GM21619 (cell line): ENCODE results near the gene CXXC1.
"Not testable (repeated sequence)": the region's sequence is repeated elsewhere in the genome, so short reads cannot be mapped to it uniquely, and the experiment has no call there.

Experiments used
- ATAC-seq: cut with Tn5 transposase; IDR thresholded peaks from one replicate; pipeline ENCODE4 v1.9.1; 2021; ENCODE audit not compliant: unreplicated experiment

Gene CXXC1

DNA sequence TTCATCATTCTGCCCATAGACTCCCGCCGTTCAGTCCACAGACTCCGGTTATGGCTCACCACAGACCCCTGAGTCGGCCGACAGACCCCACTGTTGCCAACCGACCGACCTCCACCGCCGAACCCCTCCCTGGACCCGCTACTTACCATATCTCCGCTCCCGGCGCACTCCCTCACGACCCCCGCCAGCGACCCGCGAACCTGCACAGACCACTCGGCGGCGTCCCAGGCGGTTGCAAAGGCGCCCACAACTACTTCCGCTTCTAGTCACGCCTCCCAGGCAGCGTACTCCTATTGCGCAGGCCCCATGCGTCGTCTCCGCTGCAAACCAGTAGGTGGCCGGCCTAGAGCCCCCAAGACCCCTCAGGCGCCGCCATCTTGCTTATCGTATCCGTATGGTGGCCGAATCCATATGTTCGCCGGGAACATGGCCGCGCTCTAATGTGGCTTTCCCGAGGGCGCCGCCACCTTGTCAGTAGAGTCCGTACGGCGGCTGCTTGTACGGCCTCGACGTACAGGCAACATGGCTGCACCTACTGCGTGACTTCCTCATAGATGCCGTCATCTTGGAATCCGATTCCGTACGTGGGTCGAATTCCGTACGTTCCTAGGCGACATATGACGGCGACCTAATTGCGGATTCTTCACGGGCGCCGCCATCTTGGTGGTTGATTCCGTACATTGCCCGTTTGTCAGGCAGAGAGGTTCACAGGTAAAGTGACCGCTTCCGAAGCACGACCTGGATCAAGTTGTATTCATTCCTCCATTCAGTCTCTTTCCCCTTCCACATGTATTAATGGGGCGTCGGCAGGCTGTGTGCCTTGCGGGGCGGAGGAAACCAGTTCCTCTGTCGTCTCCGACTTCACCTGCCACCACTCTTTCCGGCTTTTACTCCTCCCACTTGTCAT is at the start of gene CXXC1:
Gene CXXC1 (minus strand): TSS at position 252 of the 907 bp plus-strand sequence. CDS start 103 bp downstream, at position 149.
- ATAC-seq: peak; percentile 91

- peak; percentile 81 for ATAC-seq
Observed at GRCh38 chr18:50334546-50335152, 47.2 kb upstream of the CXXC1 start.

- no peak for ATAC-seq
Observed at GRCh38 chr18:50331691-50332090, 44.2 kb upstream of the CXXC1 start.

- no peak for ATAC-seq
Observed at GRCh38 chr18:50330176-50330575, 42.7 kb upstream of the CXXC1 start.

GRCh38 chr18:50327983-50328382 is 40.5 kb upstream of the CXXC1 start:
- ATAC-seq: no peak

DNA sequence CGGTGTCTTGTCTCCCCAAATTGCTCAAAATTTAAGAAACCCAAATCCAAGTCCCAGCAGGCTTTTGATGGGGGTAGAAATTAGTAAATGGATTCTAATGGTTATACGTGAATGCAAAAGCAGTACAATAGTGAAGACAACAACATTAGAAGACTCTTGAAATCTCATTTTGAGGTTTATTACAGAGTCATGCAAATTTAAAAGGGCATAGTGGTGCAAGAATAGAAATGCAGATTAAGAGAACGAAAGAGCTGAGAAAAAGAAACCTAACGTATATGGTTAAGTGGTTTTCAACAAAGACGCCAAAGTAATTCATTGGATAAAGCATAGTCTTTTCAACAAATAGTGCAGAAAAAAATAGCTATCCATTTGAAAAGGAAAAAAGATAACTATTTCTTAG is 33.2 kb upstream of the CXXC1 start:
- peak; percentile 88 for ATAC-seq

DNA sequence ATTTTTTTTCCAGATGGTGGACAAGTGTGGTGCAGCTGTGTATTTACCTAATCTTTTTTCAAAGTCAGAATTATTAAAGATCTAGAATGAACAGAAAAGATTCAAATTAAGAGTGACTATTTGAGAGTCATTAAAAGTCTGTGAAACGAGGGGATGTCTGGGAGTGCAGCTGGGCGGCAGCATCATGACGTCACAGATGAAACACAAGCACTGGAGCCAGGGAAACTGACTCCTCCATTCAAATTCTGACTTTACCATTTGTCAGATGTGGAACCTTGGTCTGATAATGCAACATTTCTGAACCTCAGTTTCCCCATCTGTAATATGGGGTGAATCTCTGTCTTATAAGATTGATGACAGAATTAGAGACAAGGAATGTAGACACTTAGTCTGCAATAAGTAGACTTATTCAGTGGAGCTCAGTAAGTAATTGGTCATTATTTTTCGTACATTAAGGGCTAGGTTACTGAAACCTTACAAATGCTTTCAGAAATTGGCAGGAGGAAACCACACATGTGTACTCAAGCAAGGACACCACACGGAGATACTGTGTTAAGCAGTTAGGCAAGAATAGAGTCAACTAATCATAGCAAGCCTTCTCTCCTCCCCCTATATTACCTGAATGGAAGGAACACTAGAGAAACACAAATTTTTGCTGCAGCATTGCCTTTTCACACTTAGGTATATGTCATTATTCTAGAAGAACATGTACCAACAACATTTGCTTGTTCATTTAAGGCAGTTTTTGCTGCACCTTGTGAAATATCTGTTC is 27.8 kb upstream of the CXXC1 start:
- peak; percentile 74 for ATAC-seq

- ATAC-seq: no peak
Observed at GRCh38 chr18:50313873-50314460, 26.5 kb upstream of the CXXC1 start.

GRCh38 chr18:50313031-50313607 is 25.6 kb upstream of the CXXC1 start:
- peak; percentile 31 for ATAC-seq

GRCh38 chr18:50312296-50313030 is 25.0 kb upstream of the CXXC1 start:
- ATAC-seq: peak; percentile 63

- ATAC-seq: no peak
Observed at GRCh38 chr18:50311650-50312049, 24.2 kb upstream of the CXXC1 start.

DNA sequence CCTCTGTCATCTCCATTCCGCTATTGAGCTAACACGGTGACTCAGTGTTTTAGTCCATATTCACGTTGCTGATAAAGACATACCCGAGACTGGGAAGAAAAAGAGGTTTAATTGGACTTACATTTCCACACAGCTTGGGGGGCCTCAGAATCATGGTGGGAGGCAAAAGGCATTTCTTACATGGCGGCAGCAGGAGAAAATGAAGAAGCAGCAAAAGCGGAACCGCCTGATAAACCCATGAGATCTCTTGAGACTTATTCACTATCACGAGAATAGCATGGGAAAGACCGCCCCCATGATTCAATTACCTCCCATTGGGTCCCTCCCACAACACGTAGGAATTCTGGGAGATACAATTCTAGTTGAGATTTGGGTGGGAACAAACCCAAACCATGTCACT is 22.6 kb upstream of the CXXC1 start:
- ATAC-seq: no peak

GRCh38 chr18:50308851-50309250 is 21.4 kb upstream of the CXXC1 start:
- not testable (repeated sequence) for ATAC-seq

DNA sequence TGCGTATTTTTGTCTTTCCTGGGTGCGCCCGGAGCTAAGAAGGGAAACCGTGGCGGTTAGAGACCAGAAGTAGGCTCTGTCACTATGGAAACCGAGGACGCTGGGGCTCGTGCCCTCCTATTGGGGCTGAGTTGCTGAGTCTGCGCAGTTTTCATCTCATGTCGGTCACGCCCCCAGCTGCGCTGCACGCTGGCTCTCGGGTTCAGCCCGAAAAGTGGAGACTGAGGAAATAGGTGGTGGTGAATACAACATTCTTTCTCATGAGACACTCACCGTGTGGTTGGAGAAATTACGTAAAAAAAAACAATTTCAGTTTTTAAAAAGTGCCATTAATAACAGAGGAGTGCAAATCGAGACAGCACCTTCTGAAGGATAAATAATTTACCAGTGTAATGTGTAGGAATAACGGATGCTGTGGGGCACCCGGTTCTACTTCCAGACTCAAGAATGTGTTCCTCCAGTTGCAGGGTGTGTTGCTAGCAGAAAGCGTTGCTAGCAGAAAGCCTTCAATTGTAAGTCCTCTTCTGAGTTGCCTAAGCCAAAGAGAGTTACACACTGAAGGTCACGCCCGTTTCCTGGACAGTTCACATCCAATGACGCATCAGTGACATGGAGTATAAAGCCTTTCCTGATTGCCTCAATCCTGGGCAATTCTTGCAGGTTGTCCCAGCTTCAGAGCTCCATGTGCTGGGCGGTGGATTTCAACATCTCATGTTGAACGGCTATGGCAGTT is 20.4 kb upstream of the CXXC1 start:
- ATAC-seq: peak; percentile 93

DNA sequence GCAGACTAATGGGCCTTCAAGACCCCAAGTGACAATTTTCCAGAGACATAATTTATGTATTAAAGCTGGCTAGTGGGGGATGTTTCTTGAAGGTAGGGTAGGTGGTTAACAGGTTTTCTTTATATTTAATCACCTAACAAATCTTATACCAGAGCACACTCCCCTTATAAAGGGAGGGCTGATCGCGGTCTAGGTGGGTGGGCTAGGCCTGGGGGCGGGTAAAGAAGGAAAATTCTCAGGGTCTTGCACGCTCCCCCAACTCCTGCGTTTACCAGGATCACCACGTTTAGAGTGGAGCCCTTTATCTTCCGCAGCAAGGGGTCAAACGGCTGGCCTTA is 19.9 kb upstream of the CXXC1 start:
- ATAC-seq: no peak

GRCh38 chr18:50306944-50307343 is 19.5 kb upstream of the CXXC1 start:
- ATAC-seq: no peak

DNA sequence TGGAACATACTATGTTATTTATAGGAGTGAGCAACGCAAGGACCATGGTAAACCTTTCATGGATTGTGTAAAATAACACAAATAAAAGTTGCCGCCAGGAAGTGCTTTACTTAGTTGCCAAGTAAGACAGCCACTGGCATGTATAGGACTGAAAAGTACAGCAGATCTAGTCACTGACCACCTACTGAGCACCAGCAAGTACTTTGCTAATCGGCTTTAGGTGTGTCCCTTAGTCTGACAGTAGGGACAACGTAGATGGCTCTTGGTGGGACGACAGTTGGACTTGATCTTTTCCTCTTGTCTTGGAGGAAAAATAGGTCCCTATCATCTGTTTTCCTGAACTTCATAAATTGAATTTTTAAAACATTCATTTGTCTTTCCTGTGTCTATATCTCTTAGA is 13.6 kb upstream of the CXXC1 start:
- no peak for ATAC-seq

GRCh38 chr18:50299626-50300388 is 12.3 kb upstream of the CXXC1 start:
- ATAC-seq: no peak
